GM12872 (cell line): Measurements from ENCODE around the gene SERPINA3.

Source experiments
- TF ChIP-seq, protein P1 (sequence below): IDR thresholded peaks from 3 replicates; pipeline ENCODE4 v1.5.1; 2011; ENCODE audit warnings: low read depth, mild to moderate bottlenecking, low read length, moderate library complexity; ENCODE audit not compliant: insufficient read depth

SERPINA3 gene

DNA sequence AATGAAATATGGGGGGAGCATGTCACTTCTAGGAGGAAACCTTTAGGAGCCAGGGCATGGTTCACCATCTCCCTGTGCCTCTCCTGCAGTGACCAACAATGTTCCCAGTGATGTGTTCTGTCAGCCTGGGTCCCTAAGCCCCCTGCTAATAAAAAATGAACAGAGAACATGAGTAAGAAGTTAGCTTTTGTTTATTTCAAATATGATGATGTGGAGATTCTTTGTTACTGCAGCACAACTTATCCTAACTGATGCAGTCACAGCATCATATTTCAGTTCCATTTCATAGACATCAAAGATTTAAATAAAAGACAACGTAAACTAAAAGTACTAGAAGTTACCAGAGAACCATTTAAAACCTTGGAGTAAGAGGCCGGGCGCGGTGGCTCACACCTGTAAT lies 43.9 kb downstream of the SERPINA3 start:
- TF ChIP-seq, protein P1, sequence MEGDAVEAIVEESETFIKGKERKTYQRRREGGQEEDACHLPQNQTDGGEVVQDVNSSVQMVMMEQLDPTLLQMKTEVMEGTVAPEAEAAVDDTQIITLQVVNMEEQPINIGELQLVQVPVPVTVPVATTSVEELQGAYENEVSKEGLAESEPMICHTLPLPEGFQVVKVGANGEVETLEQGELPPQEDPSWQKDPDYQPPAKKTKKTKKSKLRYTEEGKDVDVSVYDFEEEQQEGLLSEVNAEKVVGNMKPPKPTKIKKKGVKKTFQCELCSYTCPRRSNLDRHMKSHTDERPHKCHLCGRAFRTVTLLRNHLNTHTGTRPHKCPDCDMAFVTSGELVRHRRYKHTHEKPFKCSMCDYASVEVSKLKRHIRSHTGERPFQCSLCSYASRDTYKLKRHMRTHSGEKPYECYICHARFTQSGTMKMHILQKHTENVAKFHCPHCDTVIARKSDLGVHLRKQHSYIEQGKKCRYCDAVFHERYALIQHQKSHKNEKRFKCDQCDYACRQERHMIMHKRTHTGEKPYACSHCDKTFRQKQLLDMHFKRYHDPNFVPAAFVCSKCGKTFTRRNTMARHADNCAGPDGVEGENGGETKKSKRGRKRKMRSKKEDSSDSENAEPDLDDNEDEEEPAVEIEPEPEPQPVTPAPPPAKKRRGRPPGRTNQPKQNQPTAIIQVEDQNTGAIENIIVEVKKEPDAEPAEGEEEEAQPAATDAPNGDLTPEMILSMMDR, result no peak

DNA sequence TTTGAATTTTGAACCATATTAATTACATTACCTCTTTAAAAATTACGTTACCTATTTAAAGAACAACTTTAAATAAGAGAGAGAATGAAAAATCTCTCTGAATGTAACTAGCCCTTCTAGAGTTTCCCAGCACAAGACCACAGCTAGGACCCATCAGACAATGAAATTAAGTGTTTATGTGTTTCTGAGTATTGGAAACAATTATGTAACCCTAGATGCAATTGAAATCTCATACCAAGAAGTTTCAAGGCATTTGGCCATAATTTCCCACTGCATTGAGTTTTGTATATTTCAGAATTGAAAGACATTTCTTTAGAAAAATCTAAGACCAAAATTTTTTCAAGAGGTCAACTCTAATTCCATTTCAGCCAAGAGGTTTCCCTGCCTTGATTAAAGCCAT lies 47.1 kb downstream of the SERPINA3 start:
- TF ChIP-seq, protein P1, result no peak

DNA sequence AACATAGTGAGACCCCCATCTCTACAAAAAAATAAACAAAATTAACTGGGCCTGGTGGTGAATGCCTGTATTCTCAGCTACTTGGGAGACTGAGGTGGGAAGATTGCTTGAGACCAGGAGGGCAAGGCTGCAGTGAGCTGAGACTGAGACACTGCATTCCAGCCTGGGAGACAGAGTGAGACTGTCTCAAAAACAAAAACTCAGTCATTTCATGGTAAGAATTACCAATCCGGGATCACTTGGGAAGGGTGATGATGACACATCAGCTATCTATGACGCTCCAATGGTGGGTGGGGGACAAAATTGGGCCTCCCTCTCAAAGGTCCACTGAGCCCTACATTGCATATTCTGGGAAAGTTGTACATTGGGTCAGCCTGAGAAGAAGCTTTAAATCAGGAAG lies 47.7 kb downstream of the SERPINA3 start:
- TF ChIP-seq, protein P1, result no peak

DNA sequence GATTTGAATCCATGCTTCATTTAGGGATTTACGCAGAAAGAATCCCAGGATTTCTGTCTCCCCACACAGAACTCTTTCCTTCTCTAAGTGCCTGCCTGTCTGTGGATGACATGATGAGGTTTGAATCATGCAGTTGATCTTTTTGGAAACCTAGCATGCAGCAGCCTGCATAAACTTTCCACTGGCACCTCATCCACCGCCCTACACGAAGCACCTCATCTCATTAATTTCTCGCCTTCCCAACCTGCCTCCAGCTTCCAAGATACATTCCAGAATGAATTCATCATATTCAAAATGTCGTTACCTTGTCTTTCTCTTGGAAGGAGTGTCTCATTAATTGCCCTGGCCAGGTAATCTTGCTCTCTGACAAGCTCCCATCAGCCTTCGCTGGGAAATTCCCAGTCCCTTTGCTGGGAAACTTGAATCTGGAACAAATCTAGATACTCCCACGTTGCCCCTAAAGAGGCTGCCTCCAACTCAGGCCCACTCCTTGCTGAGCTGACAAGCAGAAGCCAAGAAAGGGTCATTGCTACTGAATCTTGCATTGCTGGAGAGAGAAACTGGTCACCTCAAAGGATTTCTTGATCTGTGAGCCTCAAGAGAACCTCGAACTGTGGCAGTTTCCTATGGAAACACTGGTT lies 48.2 kb downstream of the SERPINA3 start:
- TF ChIP-seq, protein P1, result no peak

DNA sequence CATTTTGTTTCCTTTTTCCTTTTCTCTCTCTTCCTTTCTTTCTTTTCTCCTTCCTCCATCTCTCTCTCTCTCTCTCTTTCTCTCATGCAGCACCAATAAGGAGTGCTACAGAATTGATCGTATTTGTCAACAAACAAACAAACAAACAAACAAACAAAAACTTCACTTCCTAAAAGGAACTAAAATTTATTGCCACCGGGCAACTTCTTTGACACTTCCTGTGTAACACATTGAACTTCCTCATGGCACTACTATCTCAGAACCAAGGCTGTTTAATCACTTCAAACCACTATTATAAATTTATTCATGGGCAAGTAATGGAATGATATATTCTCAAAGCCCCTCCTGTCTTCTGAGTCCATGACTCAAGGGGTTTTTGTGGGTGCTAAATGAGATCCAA lies 51.3 kb downstream of the SERPINA3 start:
- TF ChIP-seq, protein P1, result no peak

DNA sequence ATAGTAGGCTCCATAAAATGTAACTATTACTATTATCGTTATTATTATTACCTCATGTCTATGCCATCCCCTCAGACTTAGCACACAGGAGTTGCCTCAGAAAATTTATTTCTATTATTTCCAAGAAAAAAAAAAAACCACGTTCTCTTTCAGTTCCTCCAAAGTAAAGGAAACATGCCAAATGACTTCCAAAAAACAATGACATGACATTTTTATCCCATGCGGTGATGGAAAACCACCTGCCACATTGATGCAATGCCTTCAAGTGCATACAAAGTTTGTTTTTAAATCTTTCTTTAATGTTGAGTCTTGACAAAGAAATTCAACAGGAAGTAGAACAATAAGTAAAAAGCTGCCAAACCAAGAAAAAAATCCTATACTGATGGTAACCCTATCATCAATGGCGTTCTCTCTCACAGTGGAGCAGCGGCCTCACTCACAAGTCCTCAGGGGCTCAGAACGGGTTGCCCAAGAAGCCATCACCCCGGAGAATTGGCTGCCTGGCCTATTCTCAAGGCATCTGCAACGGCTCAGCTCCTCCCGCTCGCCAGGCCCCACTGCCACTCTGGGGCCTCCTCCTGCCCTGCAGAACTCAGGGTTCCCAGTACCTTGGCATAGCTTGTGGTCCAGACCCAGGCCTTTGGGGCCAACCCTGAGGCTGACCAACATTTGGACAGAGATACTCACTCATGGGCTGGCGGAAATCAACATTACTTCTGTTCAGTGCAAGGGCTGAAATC lies 51.9 kb downstream of the SERPINA3 start:
- TF ChIP-seq, protein P1, result no peak

DNA sequence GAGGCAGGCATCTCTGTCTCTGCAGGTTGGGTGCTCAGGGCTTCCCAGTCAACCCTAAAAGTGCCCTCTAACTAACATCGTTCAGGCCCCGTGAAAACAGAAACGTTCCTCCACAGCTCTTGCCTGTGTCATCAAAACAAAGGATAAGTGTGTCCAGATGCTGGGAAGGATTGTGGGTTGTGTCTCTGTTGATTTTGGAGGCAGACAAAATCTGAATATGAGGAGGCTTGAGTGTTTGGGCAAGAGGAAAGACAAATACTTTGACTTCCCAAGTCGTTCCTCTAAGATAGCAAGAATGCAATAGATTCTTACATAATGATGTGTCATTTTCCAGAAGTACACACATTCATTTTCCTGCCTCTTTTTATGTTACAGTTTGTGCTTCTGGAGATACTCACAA lies 52.9 kb downstream of the SERPINA3 start:
- TF ChIP-seq, protein P1, result no peak
